Activated CD8-positive, alpha-beta memory T cell treated with anti-CD3 and anti-CD28 coated beads, Interleukin-2, amount 50 U/mL, for 24 hours (primary cell): ENCODE measurements around the gene B3GNT7.
"Not testable (repeated sequence)": the region's sequence is repeated elsewhere in the genome, so short reads cannot be mapped to it uniquely, and the experiment has no call there.

ENCODE experiments used
- DNase-seq: peaks from one replicate; pipeline ENCODE4 v3.0.0-alpha.2; 2020; ENCODE audit errors: extremely low read depth

Gene B3GNT7

DNA sequence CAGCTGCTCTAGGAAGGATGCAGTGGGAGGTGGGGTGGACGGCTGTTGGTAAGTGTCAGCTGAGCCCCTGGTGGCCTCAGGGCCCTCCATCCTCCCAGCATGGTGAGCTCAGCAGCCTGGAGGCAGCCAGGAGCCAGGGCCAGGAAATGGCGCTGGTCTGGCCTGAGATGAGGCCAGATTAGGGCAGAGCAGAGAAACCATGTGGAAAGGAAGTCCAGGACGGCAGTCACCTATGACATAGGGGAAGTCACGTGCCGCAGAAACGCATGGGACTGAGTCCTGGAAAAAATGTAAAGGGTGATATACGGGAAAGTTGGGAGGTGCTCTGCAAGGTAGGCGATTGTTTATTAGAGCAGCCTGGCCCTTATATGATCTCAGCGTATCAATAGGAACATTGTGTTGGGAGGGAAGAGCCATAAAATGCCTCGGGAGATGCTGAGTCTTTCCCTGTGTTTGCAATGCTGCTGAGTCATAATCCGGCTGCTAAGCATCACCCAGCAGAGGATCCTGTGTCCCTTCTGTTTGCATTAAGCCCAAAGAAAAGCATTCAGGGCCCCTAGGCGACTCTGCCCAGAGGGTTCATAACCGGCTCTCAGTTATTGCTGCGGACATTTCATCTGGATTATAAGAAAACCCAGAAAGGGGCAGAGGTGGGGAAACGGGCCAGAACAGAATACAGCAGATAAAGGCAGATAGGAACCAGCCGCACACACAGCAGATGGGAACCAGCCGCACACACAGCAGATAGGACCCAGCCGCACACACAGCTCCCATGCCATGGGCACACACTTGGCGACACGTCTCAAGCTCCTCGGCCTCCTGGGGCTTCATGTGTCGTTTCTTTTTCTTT is 30.3 kb upstream of the B3GNT7 start:
- DNase-seq = no peak

DNA sequence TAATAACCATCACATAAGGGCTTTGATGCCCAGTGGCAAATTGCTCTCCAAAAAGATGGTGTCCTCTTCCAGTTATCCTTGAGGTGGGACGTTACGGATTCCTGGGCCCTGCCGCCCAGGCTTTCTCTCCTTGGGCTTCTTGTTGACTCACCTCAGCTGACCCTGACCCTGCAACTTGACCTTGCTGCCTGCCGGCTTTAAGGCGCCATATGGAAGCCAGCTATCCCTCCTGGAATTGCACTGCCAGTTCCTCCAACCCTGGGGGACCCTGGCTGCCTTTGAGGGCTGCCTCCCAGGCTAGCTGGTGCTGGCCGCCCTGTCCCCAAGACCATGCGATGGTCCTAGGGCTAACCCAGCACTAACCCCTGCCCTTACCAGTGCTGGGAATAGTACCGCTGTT is 28.3 kb upstream of the B3GNT7 start:
- DNase-seq = no peak

DNA sequence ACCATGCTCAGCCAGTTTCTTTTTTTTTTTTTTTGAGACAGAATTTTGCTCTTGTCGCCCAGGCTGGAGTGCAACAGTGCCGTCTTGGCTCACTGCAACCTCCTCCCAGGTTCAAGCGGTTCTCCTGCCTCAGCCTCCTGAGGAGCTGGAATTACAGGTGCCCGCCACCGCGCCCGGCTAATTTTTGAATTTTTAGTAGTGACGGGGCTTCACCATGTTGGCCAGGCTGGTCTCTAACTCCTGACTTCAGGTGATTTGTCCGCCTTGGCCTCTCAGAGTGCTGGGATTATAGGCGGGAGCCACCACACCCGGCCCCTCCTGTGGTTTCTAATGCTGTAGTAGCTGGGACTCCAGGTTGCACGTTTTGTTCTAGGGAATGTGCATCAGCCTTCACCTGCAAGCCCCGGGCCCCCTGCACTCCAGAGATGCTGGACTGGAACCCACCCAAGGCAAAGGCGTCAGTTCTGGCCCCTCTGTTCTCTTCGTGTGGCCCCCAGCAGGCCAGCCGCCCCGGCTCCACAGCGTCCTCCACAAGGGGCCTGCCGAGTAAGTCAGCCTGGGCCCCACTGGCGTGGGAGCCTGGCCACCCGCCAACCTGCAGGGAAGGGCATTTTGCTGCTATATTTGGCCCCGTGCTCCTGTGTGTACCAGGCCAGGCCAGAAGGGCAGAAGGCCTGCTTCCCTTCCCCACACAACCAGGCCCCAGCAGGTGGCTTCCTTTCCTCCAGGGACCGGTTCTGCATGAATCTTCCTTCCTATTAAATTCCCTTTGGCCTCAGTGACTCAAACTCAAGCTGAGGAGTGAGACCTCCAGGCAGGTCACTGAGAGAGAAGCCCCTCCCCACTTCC is 25.7 kb upstream of the B3GNT7 start:
- DNase-seq = no peak

DNA sequence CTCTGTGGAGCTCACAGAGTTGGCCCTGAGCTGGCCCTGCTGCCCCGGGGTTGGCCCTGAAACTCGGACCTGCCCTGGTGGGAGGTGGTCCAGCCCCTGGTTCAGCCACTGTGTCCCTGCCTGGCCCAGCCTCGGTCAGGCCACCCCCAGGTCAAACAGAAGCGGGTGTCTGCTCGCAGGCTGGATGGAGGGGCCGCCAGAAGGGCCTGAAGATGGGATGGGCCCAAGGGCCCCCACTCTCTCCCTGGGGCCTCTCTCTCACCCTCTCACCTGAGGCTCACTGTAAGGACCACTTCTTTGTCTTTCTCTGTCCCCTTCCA is 25.1 kb upstream of the B3GNT7 start:
- DNase-seq = no peak

DNA sequence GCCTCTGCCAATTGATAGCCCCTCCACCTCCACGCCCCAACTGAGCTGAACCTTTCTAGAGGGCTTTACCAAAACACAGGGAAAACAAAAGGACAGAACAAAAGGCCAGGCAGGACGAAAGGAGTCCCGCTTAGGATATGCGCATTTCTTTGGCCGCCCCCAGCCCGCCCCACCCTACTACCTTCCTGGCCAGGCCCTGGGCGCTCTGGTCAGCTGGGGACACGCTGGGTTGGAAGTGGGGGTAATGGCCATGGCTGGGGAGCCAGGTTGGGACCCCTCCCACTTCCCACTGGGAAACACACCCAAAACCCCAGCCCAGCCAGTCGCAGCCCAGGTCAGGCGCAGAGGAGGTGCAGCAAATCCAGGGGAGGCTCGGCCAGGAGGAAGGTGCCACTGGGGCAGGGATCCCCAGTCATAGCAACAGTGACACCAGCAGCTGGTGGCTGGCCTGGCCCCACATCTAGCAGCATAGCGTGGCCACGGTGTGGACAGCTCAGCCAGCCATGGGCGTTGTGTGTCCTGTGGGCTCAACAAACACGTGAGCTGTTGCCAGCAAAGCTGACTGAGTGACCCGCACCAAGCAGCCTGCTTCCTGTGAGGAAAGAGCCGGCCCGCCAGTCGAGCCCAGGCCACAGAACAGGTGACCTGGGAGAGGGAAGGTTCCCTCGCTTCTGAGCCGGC is 24.6 kb upstream of the B3GNT7 start:
- DNase-seq = no peak

DNA sequence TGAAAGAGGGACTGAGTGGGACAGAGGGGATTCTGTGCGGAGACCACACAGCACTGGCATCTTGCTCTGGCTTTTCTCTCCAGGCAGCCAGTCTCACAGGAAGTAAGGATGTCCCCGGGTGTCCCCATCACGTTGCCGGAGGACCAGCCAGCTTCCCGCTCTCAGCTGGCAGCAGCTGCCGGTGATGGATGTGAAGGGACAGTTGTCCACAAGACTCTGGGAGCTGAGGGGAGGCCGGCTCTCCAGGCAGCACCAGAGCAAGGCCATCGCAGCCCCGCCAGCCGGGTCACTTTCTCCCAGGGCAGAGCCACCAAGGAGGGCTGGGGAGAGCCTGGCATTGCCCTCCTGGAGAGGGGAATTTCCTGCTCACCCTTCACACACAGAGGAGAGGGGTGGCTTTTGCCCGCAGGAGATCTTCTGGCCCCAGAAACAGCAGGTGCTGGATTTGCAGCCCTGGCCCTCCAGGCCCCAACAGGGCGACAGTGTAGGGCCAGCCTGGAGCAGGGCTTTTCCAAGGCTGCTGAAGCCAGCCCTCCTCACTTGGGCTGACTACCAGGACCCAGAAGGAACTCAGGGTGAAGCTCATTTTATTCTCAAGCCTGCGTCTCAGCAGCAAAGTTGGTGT is 24.0 kb upstream of the B3GNT7 start:
- DNase-seq = no peak

DNA sequence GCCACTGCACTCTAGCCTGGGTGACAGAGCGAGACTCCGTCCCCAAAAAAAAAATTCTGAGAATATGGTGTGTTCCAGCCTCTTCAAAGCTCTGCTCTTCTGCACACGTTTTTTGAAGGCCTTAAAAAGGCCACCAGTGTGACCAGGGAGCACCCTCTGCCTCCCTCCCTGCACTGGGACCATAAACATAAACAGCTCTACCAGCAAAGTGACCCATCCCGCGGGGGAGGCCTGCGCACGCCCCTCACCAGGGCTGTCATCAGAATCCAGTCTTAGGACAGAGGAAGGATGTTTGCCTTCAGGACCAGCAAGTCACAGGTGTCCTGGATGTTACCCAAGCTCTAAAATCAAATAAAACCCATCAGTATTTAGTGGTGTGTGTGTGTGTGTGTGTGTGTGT is 23.2 kb upstream of the B3GNT7 start:
- DNase-seq = no peak

DNA sequence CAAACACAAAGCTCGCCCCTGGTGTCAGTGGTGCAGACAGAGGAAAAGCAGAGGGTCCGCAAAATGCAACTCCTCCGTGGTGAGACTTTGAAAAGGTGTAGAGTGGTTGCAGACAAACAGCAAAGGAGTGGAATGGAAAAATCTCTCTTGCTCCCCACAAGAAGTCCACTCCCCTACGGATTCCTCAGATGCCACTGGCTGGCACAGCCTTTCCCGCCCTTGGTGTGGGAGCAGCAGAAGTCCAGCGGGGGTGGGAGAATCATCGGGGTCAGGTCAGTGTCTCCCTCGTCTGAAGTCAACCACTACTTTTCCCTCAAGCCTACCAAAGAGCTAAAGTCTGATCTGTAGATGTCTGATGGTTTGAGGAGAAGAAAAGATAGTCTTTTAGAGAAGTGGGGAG is 22.3 kb upstream of the B3GNT7 start:
- DNase-seq = no peak

DNA sequence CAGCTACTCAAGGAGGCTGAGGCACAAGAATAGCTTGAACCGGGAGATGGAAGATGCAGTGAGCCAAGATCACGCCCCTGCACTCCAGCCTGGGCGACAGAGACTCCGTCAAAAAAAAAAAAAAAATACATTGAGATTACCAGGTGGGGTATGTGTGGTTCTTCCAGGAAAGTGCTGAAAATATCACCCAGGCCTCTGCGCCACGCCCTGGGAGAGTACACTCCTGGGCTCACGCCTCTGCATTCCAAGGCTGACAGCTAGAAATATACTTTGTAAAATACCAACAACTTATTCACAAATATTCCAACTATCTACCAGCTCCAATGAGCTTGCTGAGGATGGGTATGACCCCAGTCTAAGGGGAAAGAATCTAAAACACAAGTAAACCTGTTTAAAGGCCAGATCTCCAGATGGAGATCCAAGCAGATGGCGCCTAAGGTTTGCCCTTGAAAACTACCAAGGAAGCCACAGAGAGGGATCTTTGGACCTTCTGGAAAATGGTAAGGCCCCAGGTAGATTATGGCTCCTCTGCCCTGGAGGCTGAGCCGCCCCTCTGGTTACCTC is 21.6 kb upstream of the B3GNT7 start:
- DNase-seq = no peak

DNA sequence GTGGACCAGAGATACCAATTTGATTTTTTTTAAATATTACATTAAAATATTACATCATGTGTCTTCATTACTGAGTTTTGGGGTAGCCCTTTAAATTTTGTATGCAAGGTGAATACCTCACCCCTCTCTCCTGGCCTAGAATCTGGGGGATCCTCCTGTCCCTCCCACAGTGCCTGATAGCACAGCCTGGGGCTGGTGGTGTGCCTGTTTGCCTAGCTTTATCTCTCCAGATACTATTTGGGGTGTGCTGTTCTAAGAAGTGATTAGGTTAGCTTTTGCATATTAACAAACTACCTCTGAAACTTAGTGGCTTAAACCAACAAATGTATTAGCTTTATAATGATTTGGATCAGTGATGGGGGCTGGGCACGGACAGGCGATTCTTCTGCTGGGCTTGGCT is 20.7 kb upstream of the B3GNT7 start:
- DNase-seq = no peak

DNA sequence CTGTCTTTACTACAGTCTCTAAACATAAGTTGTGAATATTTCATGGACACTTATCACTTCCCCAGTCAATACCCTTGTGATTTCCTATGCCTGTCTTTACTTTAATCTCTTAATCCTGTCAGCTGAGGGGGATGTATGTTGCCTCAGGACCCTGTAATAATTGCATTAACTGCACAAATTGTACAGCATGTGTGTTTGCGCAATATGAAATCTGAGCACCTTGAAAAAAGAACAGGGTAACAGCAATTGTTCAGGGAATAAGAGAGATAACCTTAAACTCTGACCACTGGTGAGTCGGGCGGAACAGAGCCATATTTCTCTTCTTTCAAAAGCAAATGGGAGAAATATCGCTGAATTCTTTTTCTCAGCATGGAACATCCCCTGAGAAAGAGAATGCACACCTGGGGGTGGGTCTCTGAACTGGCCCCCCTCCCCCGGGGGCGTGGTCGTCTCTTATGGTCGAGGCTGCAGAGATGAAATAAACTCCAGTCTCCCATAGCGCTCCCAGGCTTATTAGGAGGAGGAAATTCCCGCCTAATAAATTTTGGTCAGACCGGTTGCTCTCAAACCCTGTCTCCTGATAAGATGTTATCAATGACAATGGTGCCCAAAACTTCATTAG is 19.4 kb upstream of the B3GNT7 start:
- DNase-seq = not testable (repeated sequence)

DNA sequence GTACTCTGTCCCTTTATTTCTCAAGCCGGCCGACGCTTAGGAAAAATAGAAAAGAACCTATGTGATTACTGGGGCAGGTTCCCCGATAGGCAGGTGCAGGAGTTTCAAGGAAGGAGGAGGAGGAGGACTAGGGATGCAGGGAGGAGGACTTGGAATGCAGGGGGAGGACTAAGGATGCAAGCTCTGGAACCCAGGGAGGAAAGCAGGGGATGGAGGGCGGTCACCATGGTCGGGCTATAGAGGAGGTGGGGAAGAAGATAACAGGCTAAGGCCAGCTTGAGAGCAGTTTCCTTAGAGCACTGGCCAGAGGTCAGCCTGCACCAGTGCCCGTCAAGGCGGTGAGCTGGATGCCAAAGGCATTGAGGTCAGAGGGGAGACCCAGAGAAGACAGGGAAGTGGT is 18.7 kb upstream of the B3GNT7 start:
- no peak for DNase-seq

DNA sequence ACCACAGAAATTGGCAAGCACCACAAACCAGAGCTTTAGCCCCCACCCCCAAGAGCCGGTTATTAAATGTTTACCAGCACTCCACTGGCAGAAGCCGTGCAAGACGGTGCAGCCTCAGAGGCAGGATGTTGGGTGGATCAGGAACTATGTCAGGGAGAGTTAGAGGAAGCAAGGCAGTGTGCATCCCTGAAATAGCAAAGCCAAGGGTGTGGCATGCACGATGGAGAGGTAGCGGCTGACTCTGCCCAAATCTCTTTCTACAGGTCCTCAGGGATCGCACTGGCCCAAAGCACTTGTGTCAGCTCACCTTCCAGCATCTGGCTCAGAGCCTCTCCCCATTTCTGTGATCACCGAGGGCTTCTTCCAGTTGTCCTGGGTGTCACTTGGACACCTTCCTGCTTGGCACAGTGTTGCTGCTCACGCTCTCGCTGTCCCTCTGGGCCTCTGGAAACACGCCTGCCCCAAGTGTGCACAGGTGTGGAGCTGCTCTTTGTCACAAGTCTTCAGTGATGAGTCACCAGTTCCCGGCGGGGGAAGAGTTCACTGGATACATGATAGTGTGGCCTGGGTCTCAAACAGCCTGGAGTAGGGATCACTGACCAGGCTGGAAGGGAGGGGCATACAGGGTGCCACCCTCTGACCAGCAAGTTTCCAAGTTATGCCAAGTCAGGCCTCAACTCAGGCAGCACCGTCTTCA is 17.3 kb upstream of the B3GNT7 start:
- DNase-seq = no peak

DNA sequence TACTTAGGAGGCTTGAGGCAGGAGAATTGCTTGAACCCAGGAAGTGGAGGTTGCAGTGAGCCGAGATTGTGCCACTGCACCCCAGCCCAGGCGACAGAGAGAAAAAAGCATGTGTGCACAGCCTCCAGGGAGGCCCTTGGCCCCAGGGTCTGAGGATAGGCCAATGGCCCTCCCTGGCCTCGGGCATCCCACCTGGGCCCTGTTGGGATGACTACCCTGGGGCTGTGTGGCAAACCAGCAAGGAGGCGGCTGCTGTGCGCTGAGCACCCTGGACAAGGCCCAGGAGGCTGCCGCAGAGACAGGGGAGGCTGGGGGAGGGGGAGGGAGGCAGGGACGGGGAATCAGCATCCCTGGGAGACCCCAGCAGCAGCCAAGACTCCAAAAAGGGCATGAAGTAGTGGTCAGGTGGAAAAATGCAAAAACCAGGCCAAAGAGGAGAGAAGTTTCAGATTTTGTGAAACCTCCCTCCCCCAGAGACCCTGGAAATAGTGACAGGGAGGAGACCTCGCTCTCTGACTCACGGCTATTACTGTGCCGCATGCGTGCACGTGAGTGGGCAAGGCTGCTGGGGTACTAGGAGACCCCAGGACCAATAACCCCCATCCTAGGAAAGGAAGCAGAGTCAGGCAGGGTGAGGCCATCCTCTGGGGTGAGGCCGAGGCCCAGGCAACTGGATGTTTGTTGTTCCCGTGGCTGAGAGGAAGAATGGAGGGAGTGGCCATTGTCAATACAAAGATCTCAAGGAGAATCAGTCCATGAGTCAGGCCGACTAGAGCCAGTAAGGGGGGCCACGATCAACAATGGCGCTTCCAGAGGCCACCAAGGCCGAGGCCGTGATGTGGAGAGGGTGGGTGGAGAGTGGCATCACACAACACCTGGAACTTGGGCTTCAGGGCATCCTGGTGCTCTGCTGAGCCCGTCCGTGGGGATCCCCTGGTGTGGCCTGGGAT is 16.0 kb upstream of the B3GNT7 start:
- DNase-seq = no peak

DNA sequence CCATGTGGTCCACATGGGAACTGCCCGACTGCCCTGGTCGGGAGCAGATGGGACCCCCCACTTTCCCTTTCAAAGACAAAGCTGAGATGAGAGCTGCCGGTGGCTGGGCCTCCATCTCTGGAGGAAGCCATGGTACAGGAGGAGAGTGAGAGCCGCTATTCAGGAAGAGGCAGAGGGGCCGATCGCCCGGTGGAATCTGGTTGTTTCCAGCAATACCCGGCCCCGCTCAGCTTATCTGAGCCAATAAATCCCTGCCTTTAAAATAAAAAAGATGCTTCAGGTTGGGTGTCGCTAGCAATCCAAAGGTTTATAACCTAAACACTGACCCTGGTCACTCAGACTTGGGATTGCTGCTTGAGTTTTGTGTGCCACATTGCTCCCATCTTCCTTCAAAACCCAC is 15.2 kb upstream of the B3GNT7 start:
- DNase-seq = no peak

DNA sequence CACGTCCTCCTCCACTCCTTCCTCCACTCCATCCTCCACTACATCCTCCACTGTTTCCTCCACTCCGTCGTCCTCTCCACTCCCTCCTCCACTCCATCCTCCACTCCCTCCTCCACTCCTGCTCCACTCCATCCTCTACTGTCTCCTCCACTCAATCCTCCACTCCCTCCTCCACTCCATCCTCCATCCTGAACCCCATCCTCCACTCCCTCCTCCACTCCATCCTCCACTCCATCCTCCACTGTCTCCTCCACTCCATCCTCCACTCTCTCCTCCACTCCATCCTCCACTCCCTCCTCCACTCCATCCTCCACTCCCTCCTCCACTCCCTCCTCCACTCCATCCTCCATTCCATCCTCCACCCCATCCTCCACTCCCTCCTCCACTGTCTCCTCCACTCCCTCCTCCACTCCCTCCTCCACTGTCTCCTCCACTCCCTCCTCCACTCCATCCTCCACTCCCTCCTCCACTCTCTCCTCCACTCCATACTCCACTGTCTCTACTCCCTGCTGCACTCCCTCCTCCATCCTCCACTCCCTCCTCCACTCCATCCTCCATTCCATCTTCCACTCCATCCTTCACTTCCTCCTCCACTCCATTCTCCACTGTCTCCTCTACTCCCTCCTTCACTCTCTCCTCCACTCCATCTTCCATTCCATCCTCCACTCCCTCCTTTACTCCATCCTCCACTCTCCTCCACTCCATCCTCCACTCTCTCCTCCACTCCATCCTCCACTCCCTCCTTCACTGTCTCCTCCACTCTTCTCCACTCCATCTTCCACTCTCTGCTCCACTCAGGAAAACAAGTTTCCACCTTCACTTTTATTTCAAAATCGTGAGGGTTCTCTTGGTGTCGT is 14.3 kb upstream of the B3GNT7 start:
- no peak for DNase-seq

DNA sequence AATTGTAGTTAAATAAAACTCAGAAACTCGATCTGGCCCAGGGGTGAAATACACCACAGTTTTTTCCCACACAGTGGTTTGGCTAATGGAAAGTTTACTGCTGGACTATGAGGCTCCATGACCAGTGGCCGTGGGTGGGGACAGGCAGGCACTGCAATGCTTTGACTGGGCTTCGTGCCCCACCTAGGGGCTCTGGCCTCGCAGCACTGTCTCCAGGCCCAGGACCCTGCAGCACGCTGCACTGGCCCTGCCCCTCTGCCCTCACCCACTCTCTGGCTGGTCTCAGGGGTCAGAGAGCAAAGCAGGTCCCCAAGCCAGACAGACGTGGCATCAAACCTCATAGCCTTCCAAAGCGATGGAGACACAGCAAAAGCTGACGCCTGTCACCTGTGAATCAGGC is 13.4 kb upstream of the B3GNT7 start:
- DNase-seq = no peak

DNA sequence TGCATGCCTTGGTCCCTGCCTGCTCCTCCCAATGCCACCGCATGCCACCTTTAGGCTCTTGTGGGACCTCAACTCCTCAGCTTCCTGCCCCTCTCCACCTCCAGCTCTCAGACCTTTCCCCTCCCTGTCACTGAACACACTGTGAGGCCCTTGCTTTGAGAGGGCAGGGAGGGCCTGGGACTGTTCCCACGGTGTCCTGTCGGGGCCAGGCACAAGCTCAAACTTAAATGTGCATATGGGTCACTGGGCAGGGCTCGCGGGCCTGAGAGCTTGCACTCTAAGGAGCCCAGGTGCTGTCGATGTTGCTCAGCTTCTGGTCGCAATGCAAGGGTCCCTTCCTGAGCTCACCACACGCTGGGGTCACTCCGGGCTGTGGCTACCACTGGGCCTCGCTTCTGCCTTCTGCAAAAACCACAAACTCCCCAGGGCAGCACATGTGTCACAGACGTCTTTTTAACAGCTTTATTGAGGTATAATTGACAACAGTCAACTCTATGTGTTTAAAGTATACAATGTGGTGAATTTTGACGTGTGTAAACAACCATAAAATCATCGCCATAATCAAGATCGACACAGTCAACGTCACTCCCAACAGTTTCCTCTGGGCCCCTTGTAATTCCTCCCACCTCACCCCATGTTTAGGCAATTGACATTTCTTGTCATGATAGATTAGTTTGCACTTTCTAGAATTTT is 11.9 kb upstream of the B3GNT7 start:
- no peak for DNase-seq
